ENCODE results near the gene CAPN10. TPM values are rescaled to one million over a fixed set of nuclear protein-coding genes. Genes with fewer than 3 reads are reported as not detected.
A peak's percentile ranks its signal among the peaks of the same experiment; 100 is the strongest.
"Not testable (repeated sequence)": the region's sequence is repeated elsewhere in the genome, so short reads cannot be mapped to it uniquely, and the experiment has no call there.

CAPN10 gene
- 65.5 and 67.2 TPM in 2 replicates for total RNA-seq
- long read RNA-seq, result 0 reads

DNA sequence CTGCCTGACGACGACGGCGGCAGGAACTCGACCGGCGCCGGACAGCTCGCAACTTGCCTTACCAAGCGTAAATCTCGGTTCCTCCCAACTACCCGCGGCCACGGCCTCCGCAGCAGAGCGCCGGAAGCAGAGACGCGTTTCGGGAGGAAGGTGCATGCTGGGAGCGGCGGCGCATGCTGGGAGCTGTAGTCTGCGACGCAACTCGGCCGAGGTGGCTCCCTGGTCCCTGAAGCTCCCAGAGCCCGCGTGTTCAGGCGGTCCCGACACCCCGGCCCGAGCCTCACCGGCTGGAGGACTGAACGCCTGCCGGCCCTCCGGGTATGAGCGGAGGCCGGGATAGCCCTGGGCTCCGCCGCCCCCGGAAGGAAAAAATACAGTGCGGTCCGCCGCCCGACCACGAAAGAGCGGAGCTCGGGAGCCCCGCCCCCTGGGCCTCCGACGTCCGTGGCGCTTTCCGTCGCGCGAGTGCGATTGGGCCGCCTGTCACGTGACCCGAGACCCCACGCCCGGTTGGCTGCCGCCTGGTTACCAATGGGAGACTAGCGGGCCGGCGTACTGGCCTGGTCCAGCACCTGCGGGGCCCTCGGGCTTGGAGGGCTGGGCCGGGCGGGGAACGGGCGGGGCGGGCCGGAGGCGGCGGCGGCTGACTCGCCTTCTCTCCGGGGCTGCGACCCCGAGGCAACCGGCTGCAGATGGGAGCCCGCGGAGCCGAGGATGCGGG, at the start of gene CAPN10:
CAPN10 (plus strand) TSS at position 537 of the 721 bp plus-strand sequence; CDS start at position 715, 178 bp downstream.
- Mint-ChIP-seq H3K9me3 (ENCODE audit: low read depth) (no peaks in the 10 kb centered on the region), H3K4me1 (ENCODE audit: low read depth) (peaks cover 23% of the 10 kb centered on the region), H3K4me3 (ENCODE audit: low read depth) (peak within 1 kb of the TSS; percentile 93), H3K27ac (peak within 1 kb of the TSS; percentile 95), H3K36me3 (ENCODE audit: insufficient read depth) (peaks cover 4% of the 10 kb centered on the region), H3K27me3 (no peaks in the 10 kb centered on the region)
- no peak for TF ChIP-seq CTCF (IDR thresholded peaks at IDR 0.05; ENCODE audit: unreplicated experiment)
- DNase-seq (ENCODE audit: low spot score, unreplicated experiment), result peak; percentile 96

- Mint-ChIP-seq H3K4me3 (ENCODE audit: low read depth) (no peak overlapping the region), H3K4me1 (ENCODE audit: low read depth) (peaks cover 24% of the 10 kb centered on the region), H3K9me3 (ENCODE audit: low read depth) (peaks cover 15% of the 10 kb centered on the region), H3K27me3 (no peaks in the 10 kb centered on the region), H3K36me3 (ENCODE audit: insufficient read depth) (peaks cover 35% of the 10 kb centered on the region), H3K27ac (peak overlapping the region; percentile 62)
- no peak for TF ChIP-seq CTCF (IDR thresholded peaks at IDR 0.05; ENCODE audit: unreplicated experiment)
- no peak for DNase-seq (ENCODE audit: low spot score, unreplicated experiment)
These were observed 48.3 kb upstream of the CAPN10 start for GRCh38 chr2:240538031-240538780.

DNA sequence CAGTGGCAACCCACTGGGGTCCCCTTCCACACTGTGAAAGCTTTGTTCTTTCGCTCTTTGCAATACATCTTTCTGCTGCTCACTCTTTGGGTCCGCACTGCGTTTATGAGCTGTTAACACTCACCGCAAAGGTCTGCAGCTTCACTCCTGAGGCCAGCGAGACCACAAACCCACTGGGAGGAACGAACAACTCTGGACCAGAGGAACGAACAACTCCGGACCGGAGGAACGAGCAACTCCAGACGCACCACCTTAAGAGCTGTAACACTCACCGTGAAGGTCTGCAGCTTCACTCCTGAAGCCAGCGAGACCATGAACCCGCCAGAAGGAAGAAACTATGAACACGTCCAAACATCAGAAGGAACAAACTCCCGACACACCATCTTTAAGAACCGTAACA, 47.4 kb upstream of the CAPN10 start:
- Mint-ChIP-seq H3K27ac (peak overlapping the region; percentile 35), H3K9me3 (ENCODE audit: low read depth) (peaks cover 15% of the 10 kb centered on the region), H3K36me3 (ENCODE audit: insufficient read depth) (peaks cover 31% of the 10 kb centered on the region), H3K4me1 (ENCODE audit: low read depth) (peaks cover 24% of the 10 kb centered on the region)
- DNase-seq (ENCODE audit: low spot score, unreplicated experiment); H3K27me3 Mint-ChIP-seq; H3K4me3 Mint-ChIP-seq (ENCODE audit: low read depth): not testable (repeated sequence)

DNA sequence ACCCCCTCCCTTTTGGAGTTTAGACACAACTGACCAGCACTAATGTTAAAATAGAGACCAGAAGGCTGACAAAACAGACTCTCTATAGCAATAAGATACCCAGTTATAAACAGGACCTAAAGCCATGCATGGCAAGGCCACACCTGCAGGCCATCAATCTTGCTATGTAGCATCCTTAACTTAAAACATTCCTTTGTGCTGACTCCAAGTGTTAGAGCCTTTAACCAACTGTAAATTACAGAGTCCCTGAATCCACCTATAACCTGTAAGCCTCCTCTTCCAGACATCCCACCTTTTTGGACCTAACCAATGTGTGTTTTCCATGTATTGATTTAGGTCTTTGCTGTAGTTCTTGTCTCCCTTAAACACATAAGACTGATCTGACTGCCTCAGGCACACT, 46.6 kb upstream of the CAPN10 start:
- no peak for DNase-seq (ENCODE audit: low spot score, unreplicated experiment)

DNA sequence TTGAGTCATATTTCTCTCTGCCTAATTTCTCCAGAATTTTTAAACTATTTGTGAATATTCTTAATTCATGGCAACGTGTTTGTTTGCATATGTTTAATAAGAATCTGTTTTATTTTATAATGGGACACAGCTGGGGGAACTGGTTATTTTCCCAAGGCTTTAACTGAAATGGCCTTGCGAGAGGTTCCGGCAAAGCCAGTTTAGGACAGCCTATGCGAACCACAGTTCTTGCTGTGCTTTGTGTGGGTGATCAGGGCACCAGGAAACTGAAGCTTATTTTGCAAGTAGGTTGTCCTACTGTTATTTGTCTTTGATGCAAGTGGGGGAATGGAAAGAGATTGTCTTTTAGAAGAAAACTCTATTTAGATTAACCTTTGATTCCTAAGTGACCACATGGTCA, 35.2 kb upstream of the CAPN10 start:
- Mint-ChIP-seq H3K27me3 (no peaks in the 10 kb centered on the region), H3K4me1 (ENCODE audit: low read depth) (no peaks in the 10 kb centered on the region), H3K9me3 (ENCODE audit: low read depth) (peaks cover 12% of the 10 kb centered on the region), H3K4me3 (ENCODE audit: low read depth) (no peak overlapping the region), H3K27ac (no peak overlapping the region), H3K36me3 (ENCODE audit: insufficient read depth) (peaks cover 28% of the 10 kb centered on the region)
- TF ChIP-seq CTCF (IDR thresholded peaks at IDR 0.05; ENCODE audit: unreplicated experiment), result no peak
- no peak for DNase-seq (ENCODE audit: low spot score, unreplicated experiment)

More for the DNA sequence above, 46.6 kb upstream of the CAPN10 start:
- Mint-ChIP-seq H3K27ac (no peak overlapping the region), H3K4me1 (ENCODE audit: low read depth) (peaks cover 23% of the 10 kb centered on the region), H3K27me3 (no peaks in the 10 kb centered on the region), H3K36me3 (ENCODE audit: insufficient read depth) (peaks cover 35% of the 10 kb centered on the region), H3K4me3 (ENCODE audit: low read depth) (no peak overlapping the region), H3K9me3 (ENCODE audit: low read depth) (peaks cover 18% of the 10 kb centered on the region)
- TF ChIP-seq CTCF (IDR thresholded peaks at IDR 0.05; ENCODE audit: unreplicated experiment), result no peak
